GM18498 (cell line): Measurements from ENCODE around the gene HMGN4.
"Not testable (repeated sequence)": the region's sequence is repeated elsewhere in the genome, so short reads cannot be mapped to it uniquely, and the experiment has no call there.

Source experiments
- ATAC-seq: cut with Tn5 transposase; IDR thresholded peaks from one replicate; pipeline ENCODE4 v1.9.1; 2021; ENCODE audit warnings: mild to moderate bottlenecking, moderate library complexity; ENCODE audit not compliant: unreplicated experiment

Gene HMGN4

DNA sequence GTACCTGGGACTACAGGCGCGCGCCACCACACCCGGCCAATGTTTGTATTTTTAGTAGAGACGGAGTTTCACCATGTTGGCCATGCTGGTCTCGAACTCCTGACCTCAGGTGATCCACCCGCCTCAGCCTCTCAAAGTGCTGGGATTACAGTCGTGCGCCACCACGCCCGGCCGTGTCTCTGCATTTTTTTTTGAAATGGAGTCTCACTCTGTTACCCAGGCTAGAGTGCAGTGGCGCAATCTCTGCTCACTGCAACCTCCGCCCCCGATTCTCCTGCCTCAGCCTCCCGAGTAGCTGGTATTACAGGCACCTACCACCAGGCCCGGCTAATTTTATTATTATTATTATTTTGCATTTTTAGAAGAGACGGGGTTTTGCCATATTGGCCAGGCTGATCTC lies 9.2 kb downstream of the HMGN4 start:
- not testable (repeated sequence) for ATAC-seq

DNA sequence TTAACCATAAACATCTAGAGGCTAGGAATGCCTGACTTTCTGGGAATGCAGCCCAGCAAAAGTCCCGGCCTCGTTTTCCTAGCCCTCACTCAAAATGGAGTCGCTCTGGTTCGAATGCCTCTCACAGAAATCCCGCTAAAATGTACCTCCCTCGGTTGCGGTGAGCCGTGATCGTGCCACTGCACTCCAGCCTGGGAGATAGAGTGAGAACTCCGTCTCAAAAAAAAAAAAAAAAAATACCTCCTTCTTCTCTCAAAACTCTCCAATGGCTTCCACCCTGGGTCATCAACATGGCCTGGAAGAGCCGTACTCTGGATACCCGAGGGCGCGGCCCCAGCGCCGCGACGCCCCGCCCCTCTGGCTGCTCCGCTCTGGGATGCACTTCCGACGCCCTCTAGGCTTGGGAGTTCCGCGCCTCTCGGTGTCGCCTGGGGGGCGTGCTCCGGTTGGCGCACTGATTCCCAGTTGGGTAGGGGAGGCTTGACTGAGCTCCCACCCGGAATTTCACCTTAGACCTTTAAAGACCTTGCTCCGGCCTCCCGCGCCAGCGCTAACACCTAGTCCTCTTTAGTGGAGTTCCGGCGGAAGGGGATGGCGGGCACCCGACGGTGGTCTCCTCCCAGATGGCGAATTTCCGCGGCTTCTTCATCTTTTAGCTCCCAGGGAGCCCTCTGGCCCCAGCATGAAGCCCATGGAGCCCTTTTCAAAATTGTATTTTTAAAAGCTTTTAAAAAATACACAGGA lies 12.3 kb downstream of the HMGN4 start:
- peak; percentile 34 for ATAC-seq

GRCh38 chr6:26552205-26552604 lies 14.0 kb downstream of the HMGN4 start:
- ATAC-seq, result no peak

DNA sequence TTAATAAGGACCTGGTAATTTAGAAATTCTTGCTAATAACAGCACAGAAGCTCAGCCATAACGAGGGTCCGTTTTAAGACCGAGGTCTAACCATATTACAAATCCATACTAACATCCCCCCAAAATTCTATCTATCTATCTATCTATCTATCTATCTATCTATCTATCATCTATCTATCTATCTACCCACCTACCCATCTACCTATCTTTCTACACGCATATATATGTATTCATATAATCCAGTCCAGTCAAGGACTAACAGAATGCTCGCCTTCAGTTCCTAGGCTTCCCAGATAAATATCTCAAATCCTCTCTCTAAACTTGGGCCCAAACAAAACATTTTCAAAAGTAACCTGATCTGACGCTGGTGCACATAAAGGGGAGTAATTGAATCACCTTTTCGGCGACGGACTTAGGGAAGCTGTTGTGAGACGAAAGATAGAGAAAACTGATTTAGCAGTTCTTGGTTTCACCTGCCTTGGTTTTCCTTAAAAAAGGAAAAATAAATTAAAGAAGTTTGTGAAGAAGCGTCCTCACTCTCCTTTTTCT lies 14.5 kb downstream of the HMGN4 start:
- ATAC-seq, result no peak

- ATAC-seq, result peak; percentile 50
Observed at GRCh38 chr6:26553264-26553634, 15.1 kb downstream of the HMGN4 start.

GRCh38 chr6:26553635-26554446 lies 15.7 kb downstream of the HMGN4 start:
- ATAC-seq, result peak; percentile 37

- no peak for ATAC-seq
Observed at GRCh38 chr6:26554447-26554696, 16.2 kb downstream of the HMGN4 start.

- ATAC-seq, result no peak
Observed at GRCh38 chr6:26554697-26555504, 16.7 kb downstream of the HMGN4 start.

DNA sequence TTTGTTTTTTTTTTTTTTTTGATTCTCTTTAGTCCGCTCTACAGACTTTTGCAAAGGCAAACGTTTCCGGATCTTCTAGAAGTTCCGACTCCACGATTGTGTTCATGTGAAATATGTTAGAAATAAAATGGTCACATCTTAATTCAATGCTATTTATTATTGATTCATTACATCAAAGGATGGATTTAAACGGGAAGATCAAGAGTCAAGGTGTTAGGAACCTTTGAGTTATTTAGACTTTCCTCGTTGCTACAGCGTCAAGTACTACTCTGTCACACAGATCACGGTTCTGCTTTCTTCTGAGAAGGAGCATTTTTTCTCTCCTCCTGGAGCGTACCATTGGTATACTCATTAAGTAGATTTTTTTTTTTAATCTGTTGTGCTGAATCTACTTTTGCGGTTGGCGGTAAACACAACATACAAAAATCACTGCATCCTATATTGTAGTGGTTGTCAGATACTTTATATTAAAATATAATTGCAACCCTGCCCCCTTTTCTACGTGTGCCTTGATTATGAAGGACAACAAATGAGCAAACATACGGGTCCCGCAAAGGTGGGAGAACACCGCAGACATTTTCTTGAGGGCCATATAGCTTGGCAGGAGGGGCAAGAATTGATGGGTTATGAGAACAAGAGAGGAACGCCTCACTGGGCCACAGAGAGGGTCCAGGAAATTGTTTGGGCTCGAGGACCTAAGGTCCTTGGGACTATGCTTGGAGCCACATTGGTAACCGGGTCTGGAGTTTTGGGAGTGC lies 17.5 kb downstream of the HMGN4 start:
- ATAC-seq, result no peak

- no peak for ATAC-seq
Observed at GRCh38 chr6:26556263-26557070, 18.3 kb downstream of the HMGN4 start.

DNA sequence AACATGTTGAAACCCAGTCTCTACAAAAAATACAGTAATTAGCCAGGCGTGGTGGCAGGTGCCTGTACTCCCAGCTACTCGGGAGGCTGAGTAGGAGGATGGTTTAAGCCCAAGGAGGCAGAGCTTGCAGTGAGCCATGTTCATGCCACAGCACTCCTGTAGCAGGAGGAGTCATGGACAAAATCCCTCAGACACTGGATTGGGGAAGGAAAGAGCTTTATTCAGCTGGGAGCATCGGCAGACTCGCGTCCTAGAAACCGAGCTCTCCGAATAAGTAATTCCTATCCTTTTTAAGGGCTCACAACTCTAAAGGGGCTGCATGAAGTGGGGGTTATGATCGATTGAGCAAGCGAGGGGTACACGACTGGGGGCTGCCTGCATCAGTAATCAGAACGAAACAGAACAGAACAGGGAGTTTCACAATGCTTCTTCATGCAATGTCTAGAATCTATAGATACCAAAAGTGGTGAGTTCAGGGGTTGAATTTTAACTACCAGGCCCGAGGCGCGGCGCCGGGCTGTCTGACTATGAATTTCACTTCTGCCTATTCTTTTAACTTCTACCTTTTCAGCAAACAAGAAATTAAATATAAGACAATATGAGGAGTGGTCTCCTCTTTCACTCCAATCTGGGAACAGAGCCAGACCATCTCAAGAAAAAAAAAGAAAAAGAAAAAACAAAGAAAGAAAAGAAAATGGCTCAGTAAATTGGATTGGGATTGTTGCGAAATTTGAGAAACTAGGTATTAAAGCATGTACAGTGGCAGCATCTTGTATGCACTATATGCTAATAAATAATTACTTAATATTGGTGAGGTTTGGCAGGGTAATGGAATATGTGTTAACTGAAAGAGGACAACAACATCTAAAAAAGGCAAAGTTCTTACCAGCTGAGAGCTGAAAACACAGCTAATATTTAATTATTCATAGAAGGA lies 23.6 kb downstream of the HMGN4 start:
- no peak for ATAC-seq

DNA sequence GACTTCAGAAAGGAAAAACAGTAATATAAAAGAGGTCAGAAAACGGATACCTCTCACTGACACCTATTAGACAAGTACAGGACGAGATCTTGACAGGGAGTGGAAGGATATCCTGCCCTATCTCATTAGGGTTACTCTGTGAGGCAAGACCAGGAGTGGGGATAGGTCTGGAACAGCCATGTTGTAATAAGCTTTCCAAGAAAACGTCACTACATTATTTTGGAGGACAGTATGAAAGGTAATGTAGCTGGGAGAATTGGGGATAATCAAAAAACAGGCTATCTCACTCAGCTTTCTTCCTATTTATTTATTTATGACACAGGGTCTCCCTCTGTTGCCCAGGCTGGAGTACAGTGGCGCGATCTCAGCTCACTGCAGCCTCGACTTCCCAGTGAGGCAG lies 25.3 kb downstream of the HMGN4 start:
- no peak for ATAC-seq

DNA sequence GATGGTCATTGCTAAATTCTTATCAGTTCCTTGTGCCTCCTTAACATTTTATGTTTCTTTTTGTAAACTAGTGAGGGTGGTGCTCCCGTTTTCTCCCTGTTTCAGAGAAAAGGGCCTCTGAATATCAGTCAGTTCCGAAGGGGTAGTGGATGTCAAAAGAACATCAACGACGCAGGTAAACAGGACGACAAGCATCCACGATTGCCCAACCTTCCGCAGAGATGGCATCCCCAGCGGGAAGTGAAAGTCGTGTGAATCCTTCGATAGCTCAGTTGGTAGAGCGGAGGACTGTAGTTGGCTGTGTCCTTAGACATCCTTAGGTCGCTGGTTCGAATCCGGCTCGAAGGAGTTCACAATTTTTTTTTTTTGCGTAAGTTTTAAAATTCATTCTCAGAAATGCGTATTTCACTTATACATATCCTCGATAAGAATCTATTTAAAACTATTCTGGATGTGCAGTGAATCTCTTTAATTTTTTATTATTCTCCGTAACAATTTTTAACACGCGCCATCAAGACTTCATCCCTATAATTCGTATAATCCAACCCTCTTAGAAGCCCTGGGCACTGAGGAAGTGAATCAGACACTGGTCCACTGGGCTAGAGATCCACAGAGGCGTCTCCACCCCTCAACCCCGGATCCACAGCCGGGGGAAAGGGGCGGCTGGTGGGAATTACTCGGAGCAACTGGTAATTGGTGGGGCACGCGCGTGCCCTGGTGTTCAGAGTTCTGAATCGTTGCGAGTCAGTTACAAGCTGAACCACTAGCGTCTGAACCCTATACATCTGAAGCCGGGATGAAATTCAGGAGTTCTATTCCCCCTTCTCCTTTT lies 30.7 kb downstream of the HMGN4 start:
- ATAC-seq, result peak; percentile 74

DNA sequence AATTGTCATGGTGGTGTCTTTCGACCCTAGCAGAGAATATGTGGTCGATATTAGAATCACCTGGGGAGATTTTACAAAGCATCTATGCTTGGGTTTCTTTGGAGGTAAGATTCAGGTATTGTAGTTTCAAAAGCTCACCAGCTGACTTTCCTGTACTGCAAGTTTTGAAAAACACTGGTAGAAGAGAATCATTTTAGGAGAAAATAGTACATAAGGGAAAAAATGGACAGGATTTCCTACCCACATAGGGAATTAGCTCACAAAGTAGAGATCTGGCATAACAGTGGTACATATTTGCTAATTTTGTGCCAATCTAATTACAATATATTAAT lies 31.2 kb downstream of the HMGN4 start:
- peak; percentile 3 for ATAC-seq

DNA sequence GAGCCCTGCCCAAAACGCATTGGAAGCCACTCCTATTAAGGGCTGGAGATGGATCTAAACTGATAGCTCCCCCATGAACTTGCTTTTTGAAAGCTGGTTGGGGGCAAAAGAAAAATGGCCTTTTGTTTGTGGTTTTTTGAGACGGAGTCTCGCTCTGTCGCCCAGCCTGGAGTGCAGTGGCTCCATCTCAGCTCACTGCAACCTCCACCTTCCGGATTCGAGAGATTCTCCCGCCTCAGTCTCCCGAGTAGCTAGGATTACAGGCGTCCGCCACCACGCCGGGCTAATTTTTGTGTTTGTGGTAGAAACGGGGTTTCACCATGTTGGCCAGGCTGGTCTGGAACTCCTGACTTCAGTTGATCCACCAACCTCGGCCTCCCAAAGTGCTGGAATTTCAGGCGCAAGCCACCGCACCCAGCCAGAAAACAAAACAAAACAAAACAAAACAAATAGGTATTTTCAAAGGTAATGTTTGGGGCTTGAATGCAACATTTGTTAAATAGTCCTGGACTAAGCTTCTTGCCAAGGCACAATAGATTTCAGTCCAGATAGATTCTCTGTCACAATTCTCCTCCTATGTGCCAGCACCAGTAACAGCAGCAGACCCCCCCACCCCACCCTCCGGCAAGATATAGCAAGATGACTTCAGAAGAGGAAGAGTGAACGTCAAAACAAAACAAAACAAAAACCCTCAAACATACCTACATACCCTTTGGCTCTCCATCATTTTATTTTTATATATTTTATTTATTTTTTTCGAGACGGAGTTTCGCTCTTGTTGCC lies 32.1 kb downstream of the HMGN4 start:
- ATAC-seq, result no peak

- ATAC-seq, result no peak
Observed at GRCh38 chr6:26571592-26572296, 33.6 kb downstream of the HMGN4 start.

DNA sequence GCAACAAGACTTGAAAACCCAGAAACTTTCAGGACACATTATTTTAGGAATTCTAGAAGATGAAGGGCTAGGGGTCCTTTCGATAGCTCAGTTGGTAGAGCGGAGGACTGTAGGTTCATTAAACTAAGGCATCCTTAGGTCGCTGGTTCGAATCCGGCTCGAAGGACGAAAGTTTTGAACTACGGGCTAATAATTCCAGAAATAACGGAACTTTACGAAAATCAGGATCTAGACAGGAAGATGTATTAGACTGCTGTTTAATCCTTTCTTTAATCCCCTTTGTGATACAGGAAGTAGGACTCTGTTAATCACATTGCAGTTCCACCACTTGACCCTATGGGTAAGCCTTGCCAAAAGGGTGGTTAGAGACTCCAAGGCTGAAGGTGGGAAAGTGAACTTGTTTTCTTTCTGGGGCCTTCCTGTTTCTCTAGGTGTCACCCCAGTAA lies 37.4 kb downstream of the HMGN4 start:
- no peak for ATAC-seq
